CD4-positive, alpha-beta memory T cell (primary cell): ENCODE results near the gene SLC10A1. TPM values are rescaled to one million over a fixed set of nuclear protein-coding genes. Genes with fewer than 3 reads are reported as not detected.

Source experiments
- CTCF ChIA-PET: fragments of 350-600 bp; sonication (Branson Sonifier 250); formaldehyde crosslinking; loops from one replicate; lab custom pipeline; 2021; ENCODE audit warnings: inconsistent platforms; ENCODE audit not compliant: partially characterized antibody; lab: Charles Lee
- POLR2A ChIA-PET: fragments of 350-600 bp; sonication (Branson Sonifier 250); formaldehyde crosslinking; loops from one replicate; lab custom pipeline; 2021; ENCODE audit not compliant: partially characterized antibody; lab: Charles Lee
- DNase-seq, 5 donors: peaks; one replicate each; pipeline versions ENCODE4 v3.0.0 to v3.0.0-alpha.2; 2020 to 2022; ENCODE audit warnings: mixed read lengths in 1 of 5
- H3K27ac ChIP-seq: one replicate; pipeline ENCODE4 v1.7.0; 2013; ENCODE audit warnings: low read depth, low read length
- H3K27me3 ChIP-seq: 2 replicates; pipeline ENCODE4 v1.7.0; 2013; ENCODE audit warnings: mild to moderate bottlenecking, low read length, moderate library complexity; ENCODE audit not compliant: insufficient read depth
- H3K36me3 ChIP-seq: 2 replicates; pipeline ENCODE4 v1.7.0; 2013; ENCODE audit warnings: mild to moderate bottlenecking, low read length, moderate library complexity; ENCODE audit not compliant: insufficient read depth
- H3K4me1 ChIP-seq: 2 replicates; pipeline ENCODE4 v1.7.0; 2013; ENCODE audit warnings: mild to moderate bottlenecking, low read length, moderate library complexity; ENCODE audit not compliant: insufficient read depth
- H3K4me3 ChIP-seq, 2 donors: one replicate each; pipeline ENCODE4 v1.7.0; 2013; ENCODE audit warnings: low read length in 2 of 2, mild to moderate bottlenecking in 1 of 2
- H3K9me3 ChIP-seq, 2 donors: one replicate each; pipeline ENCODE4 v1.7.0; 2013; ENCODE audit warnings: low read length in 2 of 2, control low read depth in 1 of 2; ENCODE audit not compliant: control insufficient read depth in 1 of 2
- H3K27ac Mint-ChIP-seq, 7 donors: one replicate each; pipeline ENCODE4 v1.8.0; 2020 to 2021; ENCODE audit warnings: mixed read lengths in 7 of 7, mild to moderate bottlenecking in 6 of 7, inconsistent platforms in 3 of 7, moderate library complexity in 3 of 7
- H3K27me3 Mint-ChIP-seq, 2 donors: one replicate each; pipeline ENCODE4 v1.8.0; 2020 to 2021; ENCODE audit warnings: mixed read lengths in 2 of 2
- H3K36me3 Mint-ChIP-seq, 2 donors: one replicate each; pipeline ENCODE4 v1.8.0; 2020 to 2021; ENCODE audit warnings: mixed read lengths in 2 of 2, inconsistent platforms in 1 of 2, mild to moderate bottlenecking in 1 of 2
- H3K4me1 Mint-ChIP-seq, 4 donors: one replicate each; pipeline ENCODE4 v1.8.0; 2020 to 2021; ENCODE audit warnings: mixed read lengths in 4 of 4, mild to moderate bottlenecking in 1 of 4
- H3K4me3 Mint-ChIP-seq, 8 donors: one replicate each; pipeline ENCODE4 v1.8.0; 2020 to 2021; ENCODE audit warnings: mixed read lengths in 8 of 8, mild to moderate bottlenecking in 7 of 8, moderate library complexity in 6 of 8, inconsistent platforms in 3 of 8
- H3K9me3 Mint-ChIP-seq, 8 donors: one replicate each; pipeline ENCODE4 v1.8.0; 2020 to 2021; ENCODE audit warnings: mixed read lengths in 8 of 8, mild to moderate bottlenecking in 5 of 8, inconsistent platforms in 3 of 8, moderate library complexity in 1 of 8
- intact Hi-C: fragments of 100-400 bp; cut with micrococcal nuclease; formaldehyde crosslinking; loops from one replicate; pipeline ENCODE4 v1.15.1; 2023
- polyA plus RNA-seq, 2 donors: library from polyadenylated mRNA; unstranded; fragments of 300-500 nt; fragmentation: Illumina TruSeq; gene quantifications; one replicate each; pipeline ENCODE4 v1.2.3, GENCODE V29; 2021
- total RNA-seq, 2 experiments: library from RNA; stranded (reverse); gene quantifications; one replicate each; pipeline ENCODE4 v1.2.3, GENCODE V29; 2021

Gene SLC10A1
- total and polyA plus RNA-seq, 4 experiments from 2014 or later, result not detected

- no peak for DNase-seq
- no peaks in the 10 kb centered on the region for H3K9me3 Mint-ChIP-seq
- CTCF ChIA-PET, result no interaction called here
- no peaks in the 10 kb centered on the region for H3K4me1 ChIP-seq
- no peak overlapping the region for H3K27ac Mint-ChIP-seq
- no peaks in the 10 kb centered on the region for H3K9me3 ChIP-seq
- H3K27me3 Mint-ChIP-seq, result peaks cover 2 to 11% of the 10 kb centered on the region in 2 donors
- no peak overlapping the region for H3K4me3 Mint-ChIP-seq
- no peaks in the 10 kb centered on the region for H3K4me1 Mint-ChIP-seq
- H3K36me3 Mint-ChIP-seq, result no peaks in the 10 kb centered on the region
- POLR2A ChIA-PET, result no interaction called here
- H3K36me3 ChIP-seq, result no peaks in the 10 kb centered on the region
- intact Hi-C loops, result no loop called here
- H3K27me3 ChIP-seq, result no peaks in the 10 kb centered on the region
- H3K27ac ChIP-seq, result no peak overlapping the region
- no peak overlapping the region for H3K4me3 ChIP-seq
These were observed 14.3 kb upstream of the SLC10A1 start for GRCh38 chr14:69811227-69811867.

- no peaks in the 10 kb centered on the region for H3K36me3 ChIP-seq
- Mint-ChIP-seq H3K27ac (no peak overlapping the region), H3K9me3 (no peaks in the 10 kb centered on the region), H3K4me3 (no peak overlapping the region), H3K27me3 (peaks cover 2 to 11% of the 10 kb centered on the region in 2 donors), H3K4me1 (no peaks in the 10 kb centered on the region), H3K36me3 (no peaks in the 10 kb centered on the region)
- ChIA-PET POLR2A (interaction anchor here (0.7 kb wide), 1 partner anchor 15 kb away, joined by 4 read pairs; no protein-coding TSS in a partner anchor), CTCF (interaction anchor here (1.2 kb wide), 1 partner anchor 9 kb away, joined by 10 read pairs; no protein-coding TSS in a partner anchor)
- H3K27ac ChIP-seq, result no peak overlapping the region
- intact Hi-C loops, result no loop called here
- DNase-seq, result no peak
- no peaks in the 10 kb centered on the region for H3K9me3 ChIP-seq
- H3K4me3 ChIP-seq, result no peak overlapping the region
- no peaks in the 10 kb centered on the region for H3K4me1 ChIP-seq
- H3K27me3 ChIP-seq, result no peaks in the 10 kb centered on the region
These were observed 12.1 kb upstream of the SLC10A1 start for GRCh38 chr14:69808919-69809808.

GRCh38 chr14:69807192-69807591 lies 10.2 kb upstream of the SLC10A1 start:
- Histone ChIP-seq H3K4me3 (no peak overlapping the region), H3K27ac (no peak overlapping the region), H3K27me3 (no peaks in the 10 kb centered on the region), H3K9me3 (no peaks in the 10 kb centered on the region), H3K36me3 (no peaks in the 10 kb centered on the region), H3K4me1 (no peaks in the 10 kb centered on the region)
- Mint-ChIP-seq H3K4me3 (no peak overlapping the region), H3K27ac (no peak overlapping the region), H3K36me3 (no peaks in the 10 kb centered on the region), H3K4me1 (no peaks in the 10 kb centered on the region), H3K27me3 (peaks cover 0 to 12% of the 10 kb centered on the region in 2 donors), H3K9me3 (no peaks in the 10 kb centered on the region)
- ChIA-PET CTCF (interaction anchor here (1.3 kb wide), 1 partner anchor 11 kb away, joined by 6 read pairs; no protein-coding TSS in a partner anchor), POLR2A (no interaction called here)
- DNase-seq, result no peak
- intact Hi-C loops, result no loop called here

GRCh38 chr14:69804902-69805301 lies 7.9 kb upstream of the SLC10A1 start:
- H3K27ac Mint-ChIP-seq, result no peak overlapping the region
- Histone ChIP-seq H3K36me3 (no peaks in the 10 kb centered on the region), H3K4me3 (no peak overlapping the region), H3K27ac (no peak overlapping the region), H3K4me1 (no peaks in the 10 kb centered on the region), H3K27me3 (no peaks in the 10 kb centered on the region), H3K9me3 (no peaks in the 10 kb centered on the region)
- H3K27me3 Mint-ChIP-seq, result peaks cover 1 to 6% of the 10 kb centered on the region in 2 donors
- ChIA-PET POLR2A (no interaction called here), CTCF (no interaction called here)
- peaks cover 0 to 5% of the 10 kb centered on the region in 2 donors for H3K36me3 Mint-ChIP-seq
- no peaks in the 10 kb centered on the region for H3K4me1 Mint-ChIP-seq
- no peak for DNase-seq
- no peaks in the 10 kb centered on the region for H3K9me3 Mint-ChIP-seq
- H3K4me3 Mint-ChIP-seq, result no peak overlapping the region
- intact Hi-C loops, result no loop called here

GRCh38 chr14:69803753-69804152 lies 6.7 kb upstream of the SLC10A1 start:
- Mint-ChIP-seq H3K27me3 (peaks cover 1 to 10% of the 10 kb centered on the region in 2 donors), H3K4me1 (no peaks in the 10 kb centered on the region), H3K27ac (no peak overlapping the region), H3K36me3 (peaks cover 0 to 5% of the 10 kb centered on the region in 2 donors), H3K4me3 (no peak overlapping the region), H3K9me3 (no peaks in the 10 kb centered on the region)
- POLR2A ChIA-PET, result no interaction called here
- intact Hi-C loops, result no loop called here
- Histone ChIP-seq H3K27ac (no peak overlapping the region), H3K4me3 (no peak overlapping the region), H3K9me3 (no peaks in the 10 kb centered on the region), H3K36me3 (no peaks in the 10 kb centered on the region), H3K27me3 (no peaks in the 10 kb centered on the region), H3K4me1 (no peaks in the 10 kb centered on the region)
- CTCF ChIA-PET, result no interaction called here
- DNase-seq, result no peak

GRCh38 chr14:69798339-69798735 lies 1.3 kb upstream of the SLC10A1 start:
- Histone ChIP-seq H3K4me1 (no peaks in the 10 kb centered on the region), H3K4me3 (no peak overlapping the region), H3K27me3 (no peaks in the 10 kb centered on the region), H3K27ac (no peak overlapping the region), H3K9me3 (no peaks in the 10 kb centered on the region), H3K36me3 (no peaks in the 10 kb centered on the region)
- Mint-ChIP-seq H3K4me3 (no peak overlapping the region), H3K27ac (no peak overlapping the region), H3K36me3 (peaks cover 0 to 8% of the 10 kb centered on the region in 2 donors), H3K9me3 (no peaks in the 10 kb centered on the region), H3K4me1 (no peaks in the 10 kb centered on the region), H3K27me3 (peaks cover 1 to 4% of the 10 kb centered on the region in 2 donors)
- ChIA-PET CTCF (no interaction called here), POLR2A (no interaction called here)
- intact Hi-C loops, result no loop called here
- no peak for DNase-seq

GRCh38 chr14:69797573-69798338 lies 715 bp upstream of the SLC10A1 start:
- Mint-ChIP-seq H3K4me1 (no peaks in the 10 kb centered on the region), H3K27me3 (peaks cover 1 to 3% of the 10 kb centered on the region in 2 donors), H3K4me3 (no peak overlapping the region), H3K9me3 (no peaks in the 10 kb centered on the region), H3K36me3 (peaks cover 0 to 8% of the 10 kb centered on the region in 2 donors), H3K27ac (no peak overlapping the region)
- no peak overlapping the region for H3K27ac ChIP-seq
- CTCF ChIA-PET, result no interaction called here
- H3K36me3 ChIP-seq, result no peaks in the 10 kb centered on the region
- no peak overlapping the region for H3K4me3 ChIP-seq
- H3K9me3 ChIP-seq, result no peaks in the 10 kb centered on the region
- H3K4me1 ChIP-seq, result no peaks in the 10 kb centered on the region
- intact Hi-C loops, result no loop called here
- no peak for DNase-seq
- no peaks in the 10 kb centered on the region for H3K27me3 ChIP-seq
- POLR2A ChIA-PET, result no interaction called here
